SU-DHL-6 (cell line): ENCODE results near the gene ESRRA.

Source experiments
- CTCF ChIP-seq: fragments of 200-600 bp; sonication (generic); IDR thresholded peaks from one replicate; pipeline ENCODE4 v1.5.1; 2017; ENCODE audit warnings: antibody characterized with exemption, mild to moderate bottlenecking, low read length, moderate library complexity; ENCODE audit not compliant: insufficient read depth, poor library complexity, severe bottlenecking
- EZH2phosphoT487 ChIP-seq: fragments of 200-600 bp; sonication (generic), shearing (Covaris generic); conservative IDR thresholded peaks from 2 replicates; pipeline ENCODE4 v1.6.1; 2018; ENCODE audit warnings: mild to moderate bottlenecking, antibody characterized with exemption, low read length, moderate library complexity, mixed read lengths

- TF ChIP-seq CTCF (no peak), EZH2phosphoT487 (no peak)
Observed at GRCh38 chr11:64291752-64292459, 13.4 kb upstream of the ESRRA start.
